ENCODE measurements around the gene FLT4. TPM values are rescaled to one million over a fixed set of nuclear protein-coding genes. Genes with fewer than 3 reads are reported as not detected.

Gene FLT4
- total RNA-seq, 1 donor from 2014 or later, result 0.10 TPM

DNA sequence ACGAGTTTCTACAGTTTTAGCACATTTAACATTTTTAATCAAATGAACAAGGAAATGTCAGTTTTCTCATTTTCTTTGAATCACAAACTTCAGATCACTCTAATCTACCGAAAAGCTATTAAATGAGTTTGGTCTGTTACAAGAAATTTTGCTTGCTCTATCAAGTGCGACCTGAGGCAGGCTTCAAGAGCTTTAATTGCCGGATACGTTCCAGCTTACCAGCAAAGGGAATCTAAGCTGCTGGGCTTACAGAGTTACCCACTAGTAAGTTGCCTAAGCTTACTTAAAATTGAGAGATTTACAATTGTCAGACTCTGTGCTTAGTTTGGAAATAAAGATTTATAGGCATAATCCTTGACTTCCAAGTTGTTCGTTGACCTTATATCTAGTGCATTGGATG is 68.7 kb downstream of the FLT4 start:
- H3K9me3 Mint-ChIP-seq (ENCODE audit: low read depth), result peaks cover 9% of the 10 kb centered on the region
- H3K4me1 Mint-ChIP-seq (ENCODE audit: low read depth), result no peaks in the 10 kb centered on the region
- TF ChIP-seq, protein P1, sequence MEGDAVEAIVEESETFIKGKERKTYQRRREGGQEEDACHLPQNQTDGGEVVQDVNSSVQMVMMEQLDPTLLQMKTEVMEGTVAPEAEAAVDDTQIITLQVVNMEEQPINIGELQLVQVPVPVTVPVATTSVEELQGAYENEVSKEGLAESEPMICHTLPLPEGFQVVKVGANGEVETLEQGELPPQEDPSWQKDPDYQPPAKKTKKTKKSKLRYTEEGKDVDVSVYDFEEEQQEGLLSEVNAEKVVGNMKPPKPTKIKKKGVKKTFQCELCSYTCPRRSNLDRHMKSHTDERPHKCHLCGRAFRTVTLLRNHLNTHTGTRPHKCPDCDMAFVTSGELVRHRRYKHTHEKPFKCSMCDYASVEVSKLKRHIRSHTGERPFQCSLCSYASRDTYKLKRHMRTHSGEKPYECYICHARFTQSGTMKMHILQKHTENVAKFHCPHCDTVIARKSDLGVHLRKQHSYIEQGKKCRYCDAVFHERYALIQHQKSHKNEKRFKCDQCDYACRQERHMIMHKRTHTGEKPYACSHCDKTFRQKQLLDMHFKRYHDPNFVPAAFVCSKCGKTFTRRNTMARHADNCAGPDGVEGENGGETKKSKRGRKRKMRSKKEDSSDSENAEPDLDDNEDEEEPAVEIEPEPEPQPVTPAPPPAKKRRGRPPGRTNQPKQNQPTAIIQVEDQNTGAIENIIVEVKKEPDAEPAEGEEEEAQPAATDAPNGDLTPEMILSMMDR (IDR thresholded peaks at IDR 0.05), result no peak
- H3K36me3 Mint-ChIP-seq (ENCODE audit: low read depth), result peaks cover 10% of the 10 kb centered on the region
- H3K27ac Mint-ChIP-seq (ENCODE audit: unreplicated experiment), result no peak overlapping the region
- H3K27me3 Mint-ChIP-seq (ENCODE audit: low read depth), result no peaks in the 10 kb centered on the region
- DNase-seq (ENCODE audit: low spot score), result no peak
- H3K4me3 Mint-ChIP-seq (ENCODE audit: unreplicated experiment), result no peak overlapping the region

DNA sequence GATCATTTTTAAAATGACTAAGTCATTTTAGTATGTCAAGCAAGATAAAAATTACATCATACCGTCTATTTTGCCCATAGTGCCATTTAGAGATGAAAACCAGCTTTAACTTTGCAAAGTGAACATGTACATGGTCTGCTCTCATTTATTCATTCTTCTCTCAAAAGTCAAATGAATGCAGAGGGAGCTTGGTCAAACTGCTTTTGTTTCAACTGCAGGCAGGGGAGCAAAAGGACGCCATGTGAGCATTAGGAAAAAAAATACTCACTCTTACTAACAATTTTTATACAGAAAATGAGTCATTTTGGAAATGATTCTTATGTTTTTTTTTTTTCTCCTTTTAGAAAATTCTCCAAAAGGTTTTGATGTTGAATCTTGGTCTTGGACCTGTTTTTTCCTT is 73.8 kb downstream of the FLT4 start:
- DNase-seq (ENCODE audit: low spot score), result no peak
- Mint-ChIP-seq H3K9me3 (ENCODE audit: low read depth) (no peaks in the 10 kb centered on the region), H3K4me1 (ENCODE audit: low read depth) (peaks cover 6% of the 10 kb centered on the region)

DNA sequence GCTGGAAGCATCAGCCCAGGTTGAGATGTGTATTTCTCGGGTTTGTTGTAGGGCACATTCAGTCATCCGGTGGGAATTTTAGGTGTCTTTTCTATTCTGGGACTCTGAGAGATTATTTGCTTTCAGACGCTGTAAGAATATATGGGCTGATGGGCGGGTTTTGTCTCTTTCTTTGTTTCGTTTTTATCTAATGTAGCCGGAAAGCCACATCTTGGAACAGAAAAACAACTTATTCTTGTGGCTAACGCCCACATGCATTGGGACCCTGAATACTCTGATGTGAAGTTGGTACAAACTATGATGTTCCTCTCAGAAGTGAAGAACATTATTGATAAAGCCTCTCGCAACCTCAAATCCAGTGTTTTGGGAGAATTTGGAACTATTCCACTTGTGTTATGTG is 80.5 kb downstream of the FLT4 start:
- no peaks in the 10 kb centered on the region for H3K4me1 Mint-ChIP-seq (ENCODE audit: low read depth)
- H3K4me3 Mint-ChIP-seq (ENCODE audit: unreplicated experiment), result no peak overlapping the region
- no peak for DNase-seq (ENCODE audit: low spot score)
- TF ChIP-seq, protein P1 (IDR thresholded peaks at IDR 0.05), result no peak
- H3K27me3 Mint-ChIP-seq (ENCODE audit: low read depth), result no peaks in the 10 kb centered on the region
- H3K27ac Mint-ChIP-seq (ENCODE audit: unreplicated experiment), result no peak overlapping the region
- no peaks in the 10 kb centered on the region for H3K9me3 Mint-ChIP-seq (ENCODE audit: low read depth)
- H3K36me3 Mint-ChIP-seq (ENCODE audit: low read depth), result peaks cover 14% of the 10 kb centered on the region

More for the DNA sequence above, 73.8 kb downstream of the FLT4 start:
- no peaks in the 10 kb centered on the region for H3K27me3 Mint-ChIP-seq (ENCODE audit: low read depth)
- no peak overlapping the region for H3K27ac Mint-ChIP-seq (ENCODE audit: unreplicated experiment)
- peaks cover 11% of the 10 kb centered on the region for H3K36me3 Mint-ChIP-seq (ENCODE audit: low read depth)
- no peak overlapping the region for H3K4me3 Mint-ChIP-seq (ENCODE audit: unreplicated experiment)
- TF ChIP-seq, protein P1 (IDR thresholded peaks at IDR 0.05), result no peak

DNA sequence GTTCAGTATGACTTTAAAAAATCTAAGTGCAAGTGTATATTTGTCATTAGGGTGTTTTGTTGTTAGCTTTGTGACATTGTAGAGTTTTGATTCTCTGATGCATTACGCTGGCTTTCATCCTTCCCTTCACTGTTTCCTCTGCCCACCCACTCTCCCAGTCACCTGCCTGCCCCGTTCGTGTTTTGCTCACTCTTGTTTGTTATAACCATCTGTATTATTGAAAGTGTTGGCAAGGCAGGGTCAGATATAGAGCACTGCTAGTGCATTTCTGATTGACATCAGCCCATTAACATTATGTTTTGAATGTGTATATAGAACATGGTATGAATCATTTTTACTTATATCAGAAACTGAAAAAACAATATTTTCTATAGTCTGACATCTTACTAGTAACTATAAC is 85.4 kb downstream of the FLT4 start:
- H3K4me1 Mint-ChIP-seq (ENCODE audit: low read depth), result no peaks in the 10 kb centered on the region
- H3K4me3 Mint-ChIP-seq (ENCODE audit: unreplicated experiment), result no peak overlapping the region
- TF ChIP-seq, protein P1 (IDR thresholded peaks at IDR 0.05), result no peak
- no peaks in the 10 kb centered on the region for H3K27me3 Mint-ChIP-seq (ENCODE audit: low read depth)
- H3K27ac Mint-ChIP-seq (ENCODE audit: unreplicated experiment), result peak overlapping the region; percentile 2
- H3K36me3 Mint-ChIP-seq (ENCODE audit: low read depth), result peaks cover 11% of the 10 kb centered on the region
- no peak for DNase-seq (ENCODE audit: low spot score)
- no peaks in the 10 kb centered on the region for H3K9me3 Mint-ChIP-seq (ENCODE audit: low read depth)

DNA sequence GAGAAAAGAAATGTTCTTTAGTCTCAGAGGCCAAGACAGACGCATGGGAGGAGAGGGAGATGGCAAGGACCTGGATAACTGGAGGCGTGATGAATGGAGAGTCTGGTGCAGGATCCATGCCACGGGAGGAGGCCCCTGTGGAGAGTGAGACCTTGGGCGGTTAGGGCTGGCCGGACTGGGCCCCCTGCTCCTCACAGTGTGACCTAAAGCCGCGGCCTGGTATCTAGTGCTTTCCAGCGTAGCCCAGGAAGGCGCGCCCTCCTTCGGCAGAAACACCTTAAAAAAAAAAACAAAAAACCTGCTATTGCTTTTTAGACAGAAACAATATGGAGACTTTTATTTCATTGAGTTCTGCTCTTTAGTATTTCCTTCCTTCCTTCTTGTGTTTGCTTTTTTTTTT is 91.2 kb downstream of the FLT4 start:
- Mint-ChIP-seq H3K27me3 (ENCODE audit: low read depth) (no peaks in the 10 kb centered on the region), H3K9me3 (ENCODE audit: low read depth) (no peaks in the 10 kb centered on the region), H3K36me3 (ENCODE audit: low read depth) (peaks cover 15% of the 10 kb centered on the region), H3K27ac (ENCODE audit: unreplicated experiment) (no peak overlapping the region), H3K4me3 (ENCODE audit: unreplicated experiment) (no peak overlapping the region), H3K4me1 (ENCODE audit: low read depth) (peaks cover 8% of the 10 kb centered on the region)
- TF ChIP-seq, protein P1 (IDR thresholded peaks at IDR 0.05), result no peak
- DNase-seq (ENCODE audit: low spot score), result no peak
